ENCODE data around the gene SLC19A1. TPM values are rescaled to one million over a fixed set of nuclear protein-coding genes. Genes with fewer than 3 reads are reported as not detected.

SLC19A1 gene
- polyA plus RNA-seq, 1 of the 3 experiments (the other 2 are of a cell fraction), result 15.0 TPM

DNA sequence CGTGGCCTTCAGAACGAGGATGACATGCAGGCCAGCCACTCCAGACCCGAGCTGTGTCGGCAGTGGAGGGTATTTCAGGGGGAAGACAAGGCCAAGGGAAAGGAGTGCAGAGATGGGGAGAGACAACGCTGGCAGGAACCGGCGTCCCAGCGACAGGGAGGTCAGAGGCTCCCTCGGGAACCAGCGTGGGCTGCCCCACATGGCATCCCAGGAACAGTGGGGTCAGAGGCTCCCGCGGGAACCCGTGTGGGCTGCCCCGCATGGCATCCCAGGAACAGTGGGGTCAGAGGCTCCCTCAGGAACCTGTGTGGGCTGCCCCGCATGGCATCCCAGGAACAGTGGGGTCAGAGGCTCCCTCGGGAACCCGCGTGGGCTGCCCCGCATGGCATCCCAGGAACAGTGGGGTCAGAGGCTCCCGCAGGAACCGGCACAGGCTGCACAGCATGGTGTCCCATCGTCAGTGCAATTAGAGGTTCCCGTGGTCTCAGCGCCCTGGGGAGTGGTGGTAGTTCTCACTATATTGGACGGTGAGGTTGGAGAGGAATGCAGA is 43.0 kb downstream of the SLC19A1 start:
- peaks cover 5% of the 10 kb centered on the region for H3F3A ChIP-seq (replicated peaks; ENCODE audit: insufficient read depth)
- no peak overlapping the region for H2AFZ ChIP-seq (ENCODE audit: low read depth)
- H3K79me2 ChIP-seq (ENCODE audit: insufficient read depth), result no peaks in the 10 kb centered on the region
- H3K4me1 ChIP-seq (ENCODE audit: control insufficient read depth in 1 of 2, insufficient read depth in 2 of 2, low read depth in 1 of 2, low read length in 1 of 2), result no peaks in the 10 kb centered on the region
- CTCF ChIA-PET, result no interaction called here
- POLR2A ChIA-PET, result no interaction called here
- 81% methylated on average over 19 of the region's 25 CpGs for WGBS (ENCODE audit: low lambda C conversion rate)
- H4K20me1 ChIP-seq (ENCODE audit: insufficient read depth), result no peaks in the 10 kb centered on the region
- H3K9me3 ChIP-seq, result no peaks in the 10 kb centered on the region
- no peak overlapping the region for H3K27ac ChIP-seq (ENCODE audit: low read depth in 2 of 2, low read length in 1 of 2)
- H3K4me2 ChIP-seq, result no peak overlapping the region
- DNase-seq, result no peak
- H3K36me3 ChIP-seq (replicated peaks in 1 of 2; ENCODE audit: control insufficient read depth in 1 of 2, insufficient read depth in 2 of 2, low read length in 1 of 2), result peaks cover 5 to 33% of the 10 kb centered on the region in 2 experiments
- no peaks in the 10 kb centered on the region for H3K9me2 ChIP-seq
- no peak overlapping the region for H3K9ac ChIP-seq
- no peak overlapping the region for H3K4me3 ChIP-seq (ENCODE audit: low read depth in 2 of 2, low read length in 1 of 2)
- H3K27me3 ChIP-seq (ENCODE audit: insufficient read depth), result no peaks in the 10 kb centered on the region
- no peak for TF ChIP-seq FOXM1 (IDR thresholded peaks at IDR 0.05; ENCODE audit: low read depth)
- no peak for TF ChIP-seq NRF1 (IDR thresholded peaks at IDR 0.05; ENCODE audit: low read depth, low read length)
- TF ChIP-seq REST (IDR thresholded peaks at IDR 0.05; ENCODE audit: low read depth, low read length), result no peak
- no peak for TF ChIP-seq EZH2phosphoT487 (IDR thresholded peaks at IDR 0.05; ENCODE audit: borderline replicate concordance, low read depth)
- TF ChIP-seq, protein P1, sequence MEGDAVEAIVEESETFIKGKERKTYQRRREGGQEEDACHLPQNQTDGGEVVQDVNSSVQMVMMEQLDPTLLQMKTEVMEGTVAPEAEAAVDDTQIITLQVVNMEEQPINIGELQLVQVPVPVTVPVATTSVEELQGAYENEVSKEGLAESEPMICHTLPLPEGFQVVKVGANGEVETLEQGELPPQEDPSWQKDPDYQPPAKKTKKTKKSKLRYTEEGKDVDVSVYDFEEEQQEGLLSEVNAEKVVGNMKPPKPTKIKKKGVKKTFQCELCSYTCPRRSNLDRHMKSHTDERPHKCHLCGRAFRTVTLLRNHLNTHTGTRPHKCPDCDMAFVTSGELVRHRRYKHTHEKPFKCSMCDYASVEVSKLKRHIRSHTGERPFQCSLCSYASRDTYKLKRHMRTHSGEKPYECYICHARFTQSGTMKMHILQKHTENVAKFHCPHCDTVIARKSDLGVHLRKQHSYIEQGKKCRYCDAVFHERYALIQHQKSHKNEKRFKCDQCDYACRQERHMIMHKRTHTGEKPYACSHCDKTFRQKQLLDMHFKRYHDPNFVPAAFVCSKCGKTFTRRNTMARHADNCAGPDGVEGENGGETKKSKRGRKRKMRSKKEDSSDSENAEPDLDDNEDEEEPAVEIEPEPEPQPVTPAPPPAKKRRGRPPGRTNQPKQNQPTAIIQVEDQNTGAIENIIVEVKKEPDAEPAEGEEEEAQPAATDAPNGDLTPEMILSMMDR (IDR thresholded peaks at IDR 0.05), result no peak
- TF ChIP-seq TEAD4 (IDR thresholded peaks at IDR 0.05; ENCODE audit: borderline replicate concordance, insufficient read depth), result no peak

DNA sequence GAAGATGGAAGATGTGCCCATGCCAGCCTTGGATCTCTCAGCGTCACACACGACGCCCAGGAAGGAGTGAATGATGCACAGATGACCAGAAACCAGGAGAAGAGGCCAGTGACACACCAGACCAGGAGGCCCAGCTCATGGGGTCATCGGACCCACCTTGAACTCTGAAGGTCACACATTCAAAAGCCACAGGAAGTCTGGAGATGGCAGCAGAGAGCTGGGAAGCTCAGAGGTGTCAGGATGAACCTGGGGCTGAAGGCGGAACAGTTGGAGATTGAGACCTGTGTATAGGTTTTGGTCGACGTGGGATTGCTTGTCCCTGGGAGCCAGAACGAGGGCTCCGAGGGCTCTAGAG is 43.6 kb downstream of the SLC19A1 start:
- H3K4me2 ChIP-seq, result no peak overlapping the region
- no peak overlapping the region for H2AFZ ChIP-seq (ENCODE audit: low read depth)
- no peak for DNase-seq
- H3K27me3 ChIP-seq (ENCODE audit: insufficient read depth), result no peaks in the 10 kb centered on the region
- peaks cover 5 to 35% of the 10 kb centered on the region in 2 experiments for H3K36me3 ChIP-seq (replicated peaks in 1 of 2; ENCODE audit: control insufficient read depth in 1 of 2, insufficient read depth in 2 of 2, low read length in 1 of 2)
- H3K4me3 ChIP-seq (ENCODE audit: low read depth in 2 of 2, low read length in 1 of 2), result no peak overlapping the region
- H3K9me2 ChIP-seq, result no peaks in the 10 kb centered on the region
- no peak overlapping the region for H3K9ac ChIP-seq
- H4K20me1 ChIP-seq (ENCODE audit: insufficient read depth), result no peaks in the 10 kb centered on the region
- no peaks in the 10 kb centered on the region for H3K9me3 ChIP-seq
- no peaks in the 10 kb centered on the region for H3K79me2 ChIP-seq (ENCODE audit: insufficient read depth)
- 81% methylated on average over 9 of the region's 9 CpGs for WGBS (ENCODE audit: low lambda C conversion rate)
- no peak overlapping the region for H3K27ac ChIP-seq (ENCODE audit: low read depth in 2 of 2, low read length in 1 of 2)
- CTCF ChIA-PET, result no interaction called here
- POLR2A ChIA-PET, result no interaction called here
- H3K4me1 ChIP-seq (ENCODE audit: control insufficient read depth in 1 of 2, insufficient read depth in 2 of 2, low read depth in 1 of 2, low read length in 1 of 2), result no peaks in the 10 kb centered on the region
- peaks cover 5% of the 10 kb centered on the region for H3F3A ChIP-seq (replicated peaks; ENCODE audit: insufficient read depth)
- TF ChIP-seq REST (IDR thresholded peaks at IDR 0.05; ENCODE audit: low read depth, low read length) (no peak), TAF1 (IDR thresholded peaks at IDR 0.05; ENCODE audit: borderline replicate concordance, low read depth, low read length) (no peak), SIN3A (IDR thresholded peaks at IDR 0.05; ENCODE audit: borderline replicate concordance, low read depth, low read length) (no peak), MXI1 (IDR thresholded peaks at IDR 0.05; ENCODE audit: low read depth, low read length) (no peak), CHD2 (IDR thresholded peaks at IDR 0.05; ENCODE audit: low read length, partially characterized antibody) (no peak), FOSL2 (IDR thresholded peaks at IDR 0.05; ENCODE audit: borderline replicate concordance, low read depth) (no peak), EP300 (IDR thresholded peaks at IDR 0.05; ENCODE audit: borderline replicate concordance in 1 of 2, low read depth in 1 of 2, low read length in 1 of 2) (no peak), RCOR1 (IDR thresholded peaks at IDR 0.05; ENCODE audit: low read length) (no peak), NRF1 (IDR thresholded peaks at IDR 0.05; ENCODE audit: low read depth, low read length) (no peak)
- TF ChIP-seq, protein P2, sequence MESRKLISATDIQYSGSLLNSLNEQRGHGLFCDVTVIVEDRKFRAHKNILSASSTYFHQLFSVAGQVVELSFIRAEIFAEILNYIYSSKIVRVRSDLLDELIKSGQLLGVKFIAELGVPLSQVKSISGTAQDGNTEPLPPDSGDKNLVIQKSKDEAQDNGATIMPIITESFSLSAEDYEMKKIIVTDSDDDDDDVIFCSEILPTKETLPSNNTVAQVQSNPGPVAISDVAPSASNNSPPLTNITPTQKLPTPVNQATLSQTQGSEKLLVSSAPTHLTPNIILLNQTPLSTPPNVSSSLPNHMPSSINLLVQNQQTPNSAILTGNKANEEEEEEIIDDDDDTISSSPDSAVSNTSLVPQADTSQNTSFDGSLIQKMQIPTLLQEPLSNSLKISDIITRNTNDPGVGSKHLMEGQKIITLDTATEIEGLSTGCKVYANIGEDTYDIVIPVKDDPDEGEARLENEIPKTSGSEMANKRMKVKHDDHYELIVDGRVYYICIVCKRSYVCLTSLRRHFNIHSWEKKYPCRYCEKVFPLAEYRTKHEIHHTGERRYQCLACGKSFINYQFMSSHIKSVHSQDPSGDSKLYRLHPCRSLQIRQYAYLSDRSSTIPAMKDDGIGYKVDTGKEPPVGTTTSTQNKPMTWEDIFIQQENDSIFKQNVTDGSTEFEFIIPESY (IDR thresholded peaks at IDR 0.05; ENCODE audit: borderline replicate concordance, low read depth), result no peak

Data from SK-N-SH (cell line).